Glutamatergic neuron (in vitro differentiated cells): ENCODE results near the gene SHF. TPM values are rescaled to one million over a fixed set of nuclear protein-coding genes. Genes with fewer than 3 reads are reported as not detected.

Source experiments
- DNase-seq: peaks from one replicate; pipeline ENCODE4 v3.0.0; 2022
- H3K27ac Mint-ChIP-seq: one replicate; pipeline ENCODE4 v1.8.0; 2020; ENCODE audit warnings: mild to moderate bottlenecking, mixed read lengths, inconsistent platforms; ENCODE audit not compliant: unreplicated experiment
- H3K27me3 Mint-ChIP-seq: one replicate; pipeline ENCODE4 v1.8.0; 2020; ENCODE audit warnings: mild to moderate bottlenecking, moderate library complexity, mixed read lengths, inconsistent platforms; ENCODE audit not compliant: unreplicated experiment
- H3K36me3 Mint-ChIP-seq: one replicate; pipeline ENCODE4 v1.8.0; 2020; ENCODE audit warnings: mild to moderate bottlenecking, mixed read lengths, inconsistent platforms; ENCODE audit not compliant: unreplicated experiment
- H3K4me1 Mint-ChIP-seq: one replicate; pipeline ENCODE4 v1.8.0; 2020; ENCODE audit warnings: mild to moderate bottlenecking, low read depth, mixed read lengths, inconsistent platforms; ENCODE audit not compliant: unreplicated experiment
- H3K4me3 Mint-ChIP-seq: one replicate; pipeline ENCODE4 v1.8.0; 2020; ENCODE audit warnings: mild to moderate bottlenecking, mixed read lengths, inconsistent platforms; ENCODE audit not compliant: unreplicated experiment
- H3K9me3 Mint-ChIP-seq: one replicate; pipeline ENCODE4 v1.8.0; 2020; ENCODE audit warnings: mild to moderate bottlenecking, moderate library complexity, mixed read lengths, inconsistent platforms; ENCODE audit not compliant: unreplicated experiment
- total RNA-seq: library from RNA; stranded (reverse); fragmentation: NEBNext Ultra II Directional; extraction: Animal tissue kit (Norgen Biotek cat#: 25700); gene quantifications from one replicate; pipeline ENCODE4 v1.2.1, GENCODE V29; 2021; ENCODE audit not compliant: unreplicated experiment
- TF ChIP-seq, protein P1 (sequence below): fragments of 200-600 bp; sonication (generic); IDR thresholded peaks from one replicate; pipeline ENCODE4 v1.5.0; 2021; ENCODE audit not compliant: partially characterized antibody, unreplicated experiment

SHF gene
- total RNA-seq, 1 donor from 2014 or later: 309 TPM

DNA sequence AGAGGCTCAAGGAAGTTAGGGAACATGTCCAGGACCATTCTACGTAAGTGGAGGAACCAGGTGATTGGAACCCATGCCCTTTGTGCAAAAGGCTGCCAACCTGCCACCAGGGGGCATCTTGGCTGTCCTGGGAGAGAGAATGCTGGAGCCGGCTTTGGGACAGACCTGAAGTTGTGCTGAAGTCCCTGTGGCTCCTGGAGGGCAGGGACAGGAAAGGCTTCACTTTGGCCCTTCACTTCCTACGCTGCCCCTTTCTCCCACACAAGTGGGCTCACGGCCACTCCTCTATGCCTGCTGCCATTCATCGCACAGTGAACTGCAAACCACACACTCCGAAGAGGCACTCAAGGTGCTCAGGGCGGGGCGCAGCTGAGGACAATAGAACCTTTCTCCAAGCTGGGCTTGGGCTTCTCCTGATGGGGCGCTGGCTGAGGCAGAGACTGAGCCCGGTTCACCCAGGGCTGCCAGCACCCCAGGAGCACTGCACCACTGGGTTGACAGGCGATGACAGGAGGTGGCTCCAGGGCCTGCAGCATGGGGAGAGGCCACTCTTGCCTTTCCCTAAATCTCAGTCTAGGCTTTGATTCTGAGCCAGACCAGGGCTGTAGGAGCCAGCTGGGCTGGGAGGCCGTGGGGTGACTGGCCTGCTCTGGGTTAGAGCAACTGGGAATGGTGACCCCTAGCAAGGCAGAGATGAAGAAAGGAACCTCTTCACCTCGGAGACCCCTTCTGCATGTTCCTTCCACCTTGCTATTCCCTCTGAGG is 8.4 kb downstream of the SHF start:
- TF ChIP-seq, protein P1, sequence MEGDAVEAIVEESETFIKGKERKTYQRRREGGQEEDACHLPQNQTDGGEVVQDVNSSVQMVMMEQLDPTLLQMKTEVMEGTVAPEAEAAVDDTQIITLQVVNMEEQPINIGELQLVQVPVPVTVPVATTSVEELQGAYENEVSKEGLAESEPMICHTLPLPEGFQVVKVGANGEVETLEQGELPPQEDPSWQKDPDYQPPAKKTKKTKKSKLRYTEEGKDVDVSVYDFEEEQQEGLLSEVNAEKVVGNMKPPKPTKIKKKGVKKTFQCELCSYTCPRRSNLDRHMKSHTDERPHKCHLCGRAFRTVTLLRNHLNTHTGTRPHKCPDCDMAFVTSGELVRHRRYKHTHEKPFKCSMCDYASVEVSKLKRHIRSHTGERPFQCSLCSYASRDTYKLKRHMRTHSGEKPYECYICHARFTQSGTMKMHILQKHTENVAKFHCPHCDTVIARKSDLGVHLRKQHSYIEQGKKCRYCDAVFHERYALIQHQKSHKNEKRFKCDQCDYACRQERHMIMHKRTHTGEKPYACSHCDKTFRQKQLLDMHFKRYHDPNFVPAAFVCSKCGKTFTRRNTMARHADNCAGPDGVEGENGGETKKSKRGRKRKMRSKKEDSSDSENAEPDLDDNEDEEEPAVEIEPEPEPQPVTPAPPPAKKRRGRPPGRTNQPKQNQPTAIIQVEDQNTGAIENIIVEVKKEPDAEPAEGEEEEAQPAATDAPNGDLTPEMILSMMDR: peak; percentile 44
- Mint-ChIP-seq H3K4me3 (peak overlapping the region; percentile 81), H3K4me1 (peaks cover 67% of the 10 kb centered on the region), H3K36me3 (peaks cover 33% of the 10 kb centered on the region), H3K9me3 (peaks cover 30% of the 10 kb centered on the region), H3K27me3 (peaks cover 27% of the 10 kb centered on the region), H3K27ac (peak overlapping the region; percentile 85)
- DNase-seq: peak; percentile 34

DNA sequence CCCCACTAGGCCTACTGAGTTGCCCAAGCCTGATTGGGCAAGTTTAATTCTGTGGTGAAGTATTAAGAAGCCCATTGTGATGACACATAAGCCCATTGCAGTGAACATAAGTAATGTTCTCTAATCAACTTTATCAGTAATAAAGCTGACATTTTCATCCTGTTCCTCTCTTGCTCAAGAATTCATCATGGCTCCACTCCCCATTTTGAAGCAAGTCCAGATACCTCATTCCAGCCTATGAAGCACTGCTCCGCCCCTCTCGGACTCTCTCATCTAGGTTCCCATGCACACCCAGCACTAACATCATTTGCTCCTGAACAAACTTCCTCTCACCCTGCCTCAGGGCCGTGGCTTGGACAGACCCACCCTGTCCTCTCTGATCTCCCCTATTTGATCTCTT is 10.5 kb downstream of the SHF start:
- Mint-ChIP-seq H3K27ac (no peak overlapping the region), H3K9me3 (peaks cover 30% of the 10 kb centered on the region), H3K36me3 (peaks cover 34% of the 10 kb centered on the region), H3K4me3 (peak overlapping the region; percentile 21), H3K4me1 (peaks cover 71% of the 10 kb centered on the region), H3K27me3 (peaks cover 27% of the 10 kb centered on the region)
- TF ChIP-seq, protein P1: no peak
- no peak for DNase-seq

DNA sequence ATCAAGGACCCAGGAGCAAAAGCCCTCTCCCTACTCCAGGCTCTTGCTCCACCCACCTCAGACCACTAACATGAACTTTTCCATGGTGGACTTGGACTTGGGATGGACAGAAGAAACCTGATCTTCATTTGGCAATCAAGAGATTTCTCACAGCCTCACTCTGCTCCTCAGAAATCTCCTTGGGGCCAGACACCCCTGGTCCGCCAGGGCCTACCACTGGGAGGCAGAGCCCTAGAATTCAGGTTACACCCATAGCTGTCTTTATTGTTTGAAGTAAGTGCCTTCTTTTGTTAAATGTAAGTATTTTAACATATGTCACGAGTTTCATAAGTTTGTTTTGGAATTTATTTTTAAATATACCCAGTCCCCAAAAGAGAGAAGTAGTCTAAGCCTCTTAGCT is 13.2 kb downstream of the SHF start:
- Mint-ChIP-seq H3K36me3 (peaks cover 24% of the 10 kb centered on the region), H3K4me3 (peak overlapping the region; percentile 59), H3K9me3 (peaks cover 29% of the 10 kb centered on the region), H3K4me1 (peaks cover 75% of the 10 kb centered on the region), H3K27ac (peak overlapping the region; percentile 87), H3K27me3 (peaks cover 25% of the 10 kb centered on the region)
- TF ChIP-seq, protein P1: no peak
- peak; percentile 4 for DNase-seq

DNA sequence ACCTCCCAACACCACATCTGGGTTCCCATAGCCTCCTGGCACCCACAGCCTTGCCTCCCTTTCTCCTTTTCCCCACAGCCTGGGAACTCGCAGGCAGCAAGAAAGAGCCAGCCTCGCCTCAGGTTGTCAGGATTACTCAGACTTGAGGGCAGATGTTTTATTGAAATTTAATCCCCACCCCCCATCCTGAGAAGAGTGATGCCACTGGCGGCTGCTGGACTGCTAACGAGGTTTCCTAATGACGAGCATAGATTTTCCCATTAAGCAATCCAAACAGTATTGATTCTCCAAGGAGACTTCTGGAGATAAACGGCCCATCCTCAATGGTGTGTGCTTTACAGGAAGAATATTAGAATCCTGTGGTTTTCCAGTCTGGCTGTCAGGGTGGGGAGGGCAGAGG is 13.7 kb downstream of the SHF start:
- DNase-seq: peak; percentile 27
- TF ChIP-seq, protein P1: no peak
- H3K4me1 Mint-ChIP-seq: peaks cover 77% of the 10 kb centered on the region
- peak overlapping the region; percentile 49 for H3K4me3 Mint-ChIP-seq
- H3K27ac Mint-ChIP-seq: peak overlapping the region; percentile 88
- H3K36me3 Mint-ChIP-seq: peaks cover 24% of the 10 kb centered on the region
- peaks cover 28% of the 10 kb centered on the region for H3K27me3 Mint-ChIP-seq
- peaks cover 31% of the 10 kb centered on the region for H3K9me3 Mint-ChIP-seq

DNA sequence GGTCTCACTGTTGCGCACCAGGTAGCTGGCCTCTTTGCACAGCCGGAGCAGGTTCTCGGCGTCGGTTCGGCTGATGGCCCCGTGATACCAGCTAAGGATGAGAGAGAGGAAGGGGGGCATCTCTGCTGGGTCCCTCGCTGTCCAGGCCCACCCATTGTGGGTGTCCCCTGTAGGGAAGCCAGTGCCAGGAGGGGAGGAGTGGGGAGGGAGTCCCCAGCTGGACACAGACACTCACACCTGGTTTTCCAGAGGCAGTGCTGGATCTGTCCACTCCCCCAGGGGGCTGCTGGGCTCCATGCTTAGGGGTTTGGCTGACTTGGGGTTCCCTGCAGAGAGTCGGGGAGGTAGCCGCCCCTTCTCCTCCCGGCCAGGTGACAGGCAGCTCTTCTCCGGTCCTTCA is 15.9 kb downstream of the SHF start:
- DNase-seq: no peak
- peaks cover 29% of the 10 kb centered on the region for H3K27me3 Mint-ChIP-seq
- H3K27ac Mint-ChIP-seq: peak overlapping the region; percentile 85
- TF ChIP-seq, protein P1: no peak
- H3K9me3 Mint-ChIP-seq: peaks cover 37% of the 10 kb centered on the region
- H3K36me3 Mint-ChIP-seq: peaks cover 15% of the 10 kb centered on the region
- no peak overlapping the region for H3K4me3 Mint-ChIP-seq
- peaks cover 76% of the 10 kb centered on the region for H3K4me1 Mint-ChIP-seq
